B cell (primary cell): ENCODE data around the gene DYNC2I2. TPM values are rescaled to one million over a fixed set of nuclear protein-coding genes. Genes with fewer than 3 reads are reported as not detected.

ENCODE experiments used
- ATAC-seq: fragments of 200-7000 bp; cut with Tn5 transposase; one replicate; pipeline ENCODE4 v1.10.0; 2021; ENCODE audit warnings: low read depth, mild to moderate bottlenecking, moderate number of reproducible peaks, moderate library complexity
- CTCF ChIA-PET: fragments of 350-600 bp; sonication (Branson Sonifier 250); formaldehyde crosslinking; loops from one replicate; lab custom pipeline; 2021; ENCODE audit warnings: antibody characterized with exemption, inconsistent platforms; lab: Charles Lee
- POLR2A ChIA-PET: fragments of 350-600 bp; sonication (Branson Sonifier 250); formaldehyde crosslinking; loops from one replicate; lab custom pipeline; 2021; ENCODE audit warnings: antibody characterized with exemption; lab: Charles Lee
- DNase-seq: peaks from one replicate; pipeline ENCODE4 v3.0.0; 2013
- H2AFZ ChIP-seq: 2 replicates; pipeline ENCODE4 v1.6.1; 2012; ENCODE audit warnings: mild to moderate bottlenecking, low read depth, low read length; ENCODE audit not compliant: insufficient read depth, poor library complexity, severe bottlenecking
- H3K27ac ChIP-seq, 2 donors: 1 replicate in 1 of 2; 2 replicates in 1 of 2; pipeline ENCODE4 v1.5.1; 2012 to 2013; ENCODE audit warnings: low read length in 2 of 2, mild to moderate bottlenecking in 2 of 2, moderate library complexity in 1 of 2
- H3K27me3 ChIP-seq, 4 experiments: fragments of 200-600 bp in 1 of 4; sonication (generic) in 1 of 4; replicated peaks in 1 of 4; 1 replicate in 2 of 4; 2 replicates in 2 of 4; pipeline versions ENCODE4 v1.6.1 to v1.7.0; 2013 to 2016; ENCODE audit warnings: low read length in 3 of 4, mild to moderate bottlenecking in 2 of 4, mixed read lengths in 1 of 4, moderate library complexity in 1 of 4; ENCODE audit not compliant: insufficient read depth in 4 of 4, control insufficient read depth in 3 of 4; ENCODE audit errors: control extremely low read depth in 1 of 4
- H3K36me3 ChIP-seq, 2 experiments: replicated peaks in 1 of 2; 1 replicate in 1 of 2; 2 replicates in 1 of 2; pipeline versions ENCODE4 v1.6.1 to v1.7.1; 2013; ENCODE audit warnings: low read length in 1 of 2; ENCODE audit not compliant: insufficient read depth in 2 of 2, control insufficient read depth in 1 of 2; ENCODE audit errors: control extremely low read depth in 1 of 2, extremely low read depth in 1 of 2
- H3K4me1 ChIP-seq, 2 donors: fragments of 200-600 bp in 1 of 2; sonication (generic) in 1 of 2; 1 replicate in 1 of 2; 2 replicates in 1 of 2; pipeline versions ENCODE4 v1.5.1 to v1.6.1; 2013 to 2017; ENCODE audit warnings: low read length in 2 of 2; ENCODE audit not compliant: control insufficient read depth in 2 of 2, insufficient read depth in 2 of 2
- H3K4me2 ChIP-seq: replicated peaks from 2 replicates; pipeline ENCODE3; 2012; ENCODE audit warnings: mild to moderate bottlenecking, low read depth, low read length; ENCODE audit not compliant: poor library complexity, severe bottlenecking
- H3K4me3 ChIP-seq, 5 experiments: fragments of 200-600 bp in 1 of 5; sonication (generic) in 1 of 5; 1 replicate in 3 of 5; 2 replicates in 2 of 5; pipeline versions ENCODE4 v1.5.1 to v1.7.0; 2011 to 2016; ENCODE audit warnings: low read length in 4 of 5, mild to moderate bottlenecking in 4 of 5, low read depth in 2 of 5, control low read depth in 1 of 5, moderate library complexity in 1 of 5; ENCODE audit not compliant: insufficient read depth in 1 of 5; ENCODE audit errors: control extremely low read depth in 1 of 5, extremely low read depth in 1 of 5
- H3K79me2 ChIP-seq: fragments of 200-600 bp; sonication (generic); one replicate; pipeline ENCODE4 v1.6.0; 2016; ENCODE audit warnings: low read length; ENCODE audit not compliant: control insufficient read depth, insufficient read depth
- H3K9ac ChIP-seq: fragments of 200-600 bp; sonication (generic); 2 replicates; pipeline ENCODE4 v1.6.1; 2017; ENCODE audit warnings: mild to moderate bottlenecking, low read length, moderate library complexity
- H3K9me3 ChIP-seq, 3 donors: one replicate each; pipeline versions ENCODE4 v1.6.1 to v1.7.1; 2013; ENCODE audit warnings: low read length in 2 of 3; ENCODE audit not compliant: control insufficient read depth in 2 of 3, insufficient read depth in 1 of 3; ENCODE audit errors: control extremely low read depth in 1 of 3
- H4K20me1 ChIP-seq: 2 replicates; pipeline ENCODE4 v1.6.0; 2012; ENCODE audit warnings: mild to moderate bottlenecking, low read length; ENCODE audit not compliant: insufficient read depth, control insufficient read depth, poor library complexity, severe bottlenecking
- H3K27ac Mint-ChIP-seq: one replicate; pipeline ENCODE4 v1.8.0; 2021; ENCODE audit warnings: mixed read lengths
- H3K27me3 Mint-ChIP-seq: one replicate; pipeline ENCODE4 v1.8.0; 2021; ENCODE audit warnings: mixed read lengths
- H3K4me1 Mint-ChIP-seq: one replicate; pipeline ENCODE4 v1.8.0; 2021; ENCODE audit warnings: mixed read lengths
- H3K4me3 Mint-ChIP-seq: one replicate; pipeline ENCODE4 v1.8.0; 2021; ENCODE audit warnings: mixed read lengths
- H3K9me3 Mint-ChIP-seq: one replicate; pipeline ENCODE4 v1.8.0; 2022; ENCODE audit warnings: mixed read lengths; ENCODE audit not compliant: insufficient read depth
- CTCF ChIP-seq: fragments of 200-600 bp; IDR thresholded peaks from one replicate; pipeline ENCODE4 v1.8.0; 2022; ENCODE audit warnings: antibody characterized with exemption, mild to moderate bottlenecking
- EZH2 ChIP-seq: IDR thresholded peaks from 2 replicates; pipeline ENCODE4 v1.6.1; 2012; ENCODE audit warnings: borderline replicate concordance, low read depth, mild to moderate bottlenecking, moderate library complexity, low read length; ENCODE audit not compliant: insufficient read depth, poor library complexity, severe bottlenecking
- WGBS: methylation state at CpG from one replicate; pipeline ENCODE4 v1.1.5; 2013; ENCODE audit warnings: missing lambda C conversion rate; ENCODE audit not compliant: insufficient coverage; 5-methylcytosine and 5-hydroxymethylcytosine counted together
- intact Hi-C: fragments of 100-400 bp; cut with micrococcal nuclease; formaldehyde crosslinking; loops from one replicate; pipeline ENCODE4 v1.10.0; 2022
- polyA plus RNA-seq: library from polyadenylated mRNA; depleted of rRNA; stranded (reverse); fragments of >200 nt; gene quantifications from 2 replicates; pipeline ENCODE4 v1.2.3, GENCODE V29; 2012
- total RNA-seq, 2 donors: library from RNA; stranded (reverse); fragments of 120-200 nt in 1 of 2; gene quantifications; 1 replicate in 1 of 2; 2 replicates in 1 of 2; pipeline versions ENCODE4 v1.2.3 to v1.2.4, GENCODE V29; 2013 to 2022

Gene DYNC2I2
- total and polyA plus RNA-seq, 2 donors (not counting 1 experiment from before 2014, with no cell fraction given), result 76.6 to 109 TPM

GRCh38 chr9:128704356-128704670 is 47.7 kb upstream of the DYNC2I2 start:
- 97% methylated on average over 4 of the region's 5 CpGs for WGBS
- no peak for DNase-seq
- Histone ChIP-seq H4K20me1 (no peaks in the 10 kb centered on the region), H3K4me1 (peaks cover 9 to 17% of the 10 kb centered on the region in 2 donors), H3K4me2 (no peak overlapping the region), H3K27ac (no peak overlapping the region), H3K79me2 (no peaks in the 10 kb centered on the region), H3K27me3 (no peaks in the 10 kb centered on the region), H3K4me3 (no peak overlapping the region), H3K36me3 (no peaks in the 10 kb centered on the region), H2AFZ (no peak overlapping the region), H3K9ac (no peak overlapping the region), H3K9me3 (no peaks in the 10 kb centered on the region)
- H3K4me3 Mint-ChIP-seq, result peak overlapping the region; percentile 91
- TF ChIP-seq CTCF (no peak), EZH2 (no peak)
- intact Hi-C loops, result loop anchor here (5.0 kb wide), 1 partner anchor 47 kb away; the partner anchor contains the start of gene DYNC2I2
- H3K27ac Mint-ChIP-seq, result no peak overlapping the region
- H3K9me3 Mint-ChIP-seq, result no peaks in the 10 kb centered on the region
- CTCF ChIA-PET, result interaction anchor here (1.4 to 1.6 kb wide), 2 partner anchors 13 to 17 kb away, joined by 3 read pairs; no protein-coding TSS in a partner anchor
- POLR2A ChIA-PET, result no interaction called here
- no peaks in the 10 kb centered on the region for H3K27me3 Mint-ChIP-seq
- no peak for ATAC-seq
- H3K4me1 Mint-ChIP-seq, result peaks cover 10% of the 10 kb centered on the region

- peaks cover 10% of the 10 kb centered on the region for H3K4me1 Mint-ChIP-seq
- DNase-seq (no peak), ATAC-seq (no peak)
- H3K9me3 Mint-ChIP-seq, result no peaks in the 10 kb centered on the region
- peak overlapping the region; percentile 88 for H2AFZ ChIP-seq
- H3K36me3 ChIP-seq, result no peaks in the 10 kb centered on the region
- ChIA-PET CTCF (interaction anchor here (1.4 to 1.6 kb wide), 2 partner anchors 13 to 17 kb away, joined by 3 read pairs; no protein-coding TSS in a partner anchor), POLR2A (no interaction called here)
- TF ChIP-seq CTCF (no peak), EZH2 (no peak)
- H3K79me2 ChIP-seq, result no peaks in the 10 kb centered on the region
- no peak overlapping the region for H3K27ac ChIP-seq
- peak overlapping the region; percentile 76 for H3K27ac Mint-ChIP-seq
- peaks cover 9 to 17% of the 10 kb centered on the region in 2 donors for H3K4me1 ChIP-seq
- no peaks in the 10 kb centered on the region for H3K27me3 Mint-ChIP-seq
- H3K9ac ChIP-seq, result no peak overlapping the region
- no peaks in the 10 kb centered on the region for H4K20me1 ChIP-seq
- WGBS, result 80% methylated on average over 29 of the region's 31 CpGs
- peak overlapping the region; percentile 91 for H3K4me3 Mint-ChIP-seq
- intact Hi-C loops, result loop anchor here (1.0 to 5.0 kb wide), 2 partner anchors 21 to 46 kb away; partner anchors contain the start of genes DYNC2I2 and ZDHHC12
- H3K4me3 ChIP-seq, result peak overlapping the region in 3 of 5 experiments; percentile 49 to 83 (median 67)
- peak overlapping the region; percentile 98 for H3K4me2 ChIP-seq
- H3K27me3 ChIP-seq, result no peaks in the 10 kb centered on the region
- H3K9me3 ChIP-seq, result no peaks in the 10 kb centered on the region
These were observed 47.1 kb upstream of the DYNC2I2 start for GRCh38 chr9:128703616-128704355.
